CD4-positive, alpha-beta T cell treated with Interleukin-21 for 1 hour (primary cell): ENCODE measurements around the gene TFCP2L1.

ENCODE experiments used
- DNase-seq: peaks from one replicate; pipeline ENCODE4 v3.0.0-alpha.2; 2020

The TFCP2L1 gene

GRCh38 chr2:121260370-121261154 is 24.4 kb downstream of the TFCP2L1 start:
- no peak for DNase-seq

- no peak for DNase-seq
Measured at GRCh38 chr2:121258051-121258450, 27.0 kb downstream of the TFCP2L1 start.

GRCh38 chr2:121257480-121257840 is 27.5 kb downstream of the TFCP2L1 start:
- DNase-seq = no peak

GRCh38 chr2:121256720-121257479 is 28.1 kb downstream of the TFCP2L1 start:
- DNase-seq = no peak

- DNase-seq = no peak
Measured at GRCh38 chr2:121255358-121255757, 29.6 kb downstream of the TFCP2L1 start.

- no peak for DNase-seq
Measured at GRCh38 chr2:121254748-121255147, 30.3 kb downstream of the TFCP2L1 start.

- DNase-seq = no peak
Measured at GRCh38 chr2:121253674-121254240, 31.2 kb downstream of the TFCP2L1 start.

GRCh38 chr2:121253021-121253673 is 31.9 kb downstream of the TFCP2L1 start:
- DNase-seq = no peak

- no peak for DNase-seq
Measured at GRCh38 chr2:121251497-121251896, 33.5 kb downstream of the TFCP2L1 start.

GRCh38 chr2:121248766-121249343 is 36.1 kb downstream of the TFCP2L1 start:
- DNase-seq = no peak

- DNase-seq = no peak
Measured at GRCh38 chr2:121247971-121248370, 37.0 kb downstream of the TFCP2L1 start.

- no peak for DNase-seq
Measured at GRCh38 chr2:121247534-121247933, 37.5 kb downstream of the TFCP2L1 start.

- no peak for DNase-seq
Measured at GRCh38 chr2:121246704-121247255, 38.2 kb downstream of the TFCP2L1 start.

GRCh38 chr2:121245913-121246312 is 39.1 kb downstream of the TFCP2L1 start:
- DNase-seq = no peak

GRCh38 chr2:121245120-121245820 is 39.7 kb downstream of the TFCP2L1 start:
- DNase-seq = no peak

- no peak for DNase-seq
Measured at GRCh38 chr2:121244616-121245015, 40.4 kb downstream of the TFCP2L1 start.

GRCh38 chr2:121243821-121244460 is 41.1 kb downstream of the TFCP2L1 start:
- no peak for DNase-seq

GRCh38 chr2:121242976-121243375 is 42.0 kb downstream of the TFCP2L1 start:
- no peak for DNase-seq

- DNase-seq = no peak
Measured at GRCh38 chr2:121242175-121242875, 42.7 kb downstream of the TFCP2L1 start.

GRCh38 chr2:121241466-121241865 is 43.5 kb downstream of the TFCP2L1 start:
- no peak for DNase-seq

- no peak for DNase-seq
Measured at GRCh38 chr2:121240436-121240835, 44.6 kb downstream of the TFCP2L1 start.
